Calu3 (cell line): ENCODE data around the gene SLC6A12. TPM values are rescaled to one million over a fixed set of nuclear protein-coding genes. Genes with fewer than 3 reads are reported as not detected.

Experiments
- BruUV-seq: library from RNA; stranded (reverse); fragments of 400-500 nt; replicated peaks from 2 replicates; lab custom pipeline; 2021; lab: Mats Ljungman, UMichigan
- CTCF ChIA-PET: fragments of 300-600 bp; sonication (Branson Sonifier 250); formaldehyde crosslinking; loops from one replicate; lab custom pipeline; 2022; ENCODE audit warnings: antibody characterized with exemption; lab: Charles Lee
- DNase-seq: peaks from one replicate; pipeline ENCODE4 v3.0.0; 2022
- H3K27ac Mint-ChIP-seq: one replicate; pipeline ENCODE4 v1.8.0; 2022; ENCODE audit warnings: mixed read lengths; ENCODE audit not compliant: unreplicated experiment
- H3K27me3 Mint-ChIP-seq: one replicate; pipeline ENCODE4 v1.8.0; 2022; ENCODE audit warnings: mixed read lengths; ENCODE audit not compliant: unreplicated experiment
- H3K36me3 Mint-ChIP-seq: one replicate; pipeline ENCODE4 v1.8.0; 2022; ENCODE audit warnings: mild to moderate bottlenecking, moderate library complexity, mixed read lengths; ENCODE audit not compliant: insufficient read depth, unreplicated experiment
- H3K4me1 Mint-ChIP-seq: one replicate; pipeline ENCODE4 v1.8.0; 2022; ENCODE audit warnings: mild to moderate bottlenecking, low read depth, mixed read lengths; ENCODE audit not compliant: unreplicated experiment
- H3K4me3 Mint-ChIP-seq: one replicate; pipeline ENCODE4 v1.8.0; 2022; ENCODE audit warnings: mild to moderate bottlenecking, low read depth, moderate library complexity, mixed read lengths; ENCODE audit not compliant: unreplicated experiment
- H3K9me3 Mint-ChIP-seq: one replicate; pipeline ENCODE4 v1.8.0; 2022; ENCODE audit warnings: low read depth, mixed read lengths; ENCODE audit not compliant: unreplicated experiment
- CTCF ChIP-seq: fragments of 200-600 bp; IDR thresholded peaks from one replicate; pipeline ENCODE4 v1.8.0; 2022; ENCODE audit warnings: antibody characterized with exemption; ENCODE audit not compliant: unreplicated experiment
- intact Hi-C: fragments of 100-400 bp; cut with micrococcal nuclease; formaldehyde crosslinking; loops from one replicate; pipeline ENCODE4 v1.10.0; 2022; ENCODE audit not compliant: unreplicated experiment
- total RNA-seq: library from RNA; stranded (reverse); gene quantifications from 2 replicates; pipeline ENCODE4 v1.2.3, GENCODE V29; 2022

SLC6A12 gene
- total RNA-seq, 1 experiment from 2014 or later, result 0.90 TPM

DNA sequence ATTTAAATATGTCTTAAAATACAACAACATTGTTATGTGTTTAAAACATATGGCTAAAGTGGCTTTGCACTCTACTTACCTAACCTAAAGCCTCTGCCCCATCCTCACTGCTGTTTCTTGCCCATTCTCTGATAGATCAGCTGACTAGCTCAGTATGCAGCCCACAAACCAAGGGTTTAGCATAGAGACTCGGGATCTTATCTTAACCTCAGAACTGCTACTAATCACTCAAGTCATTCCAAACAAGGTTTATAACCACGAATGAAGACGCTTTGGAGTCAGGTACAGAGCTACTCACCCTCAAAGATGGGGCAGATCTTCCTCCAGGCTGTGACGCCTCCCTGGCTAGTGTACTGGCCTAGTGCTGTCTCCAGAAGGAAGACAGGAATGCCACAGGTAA lies 29.4 kb upstream of the SLC6A12 start:
- H3K9me3 Mint-ChIP-seq, result peaks cover 9% of the 10 kb centered on the region
- H3K4me3 Mint-ChIP-seq, result no peak overlapping the region
- H3K27ac Mint-ChIP-seq, result no peak overlapping the region
- no TSS peak for BruUV-seq
- DNase-seq, result no peak
- peaks cover 16% of the 10 kb centered on the region for H3K27me3 Mint-ChIP-seq
- CTCF ChIA-PET, result no interaction called here
- intact Hi-C loops, result no loop called here
- TF ChIP-seq CTCF, result no peak
- no peaks in the 10 kb centered on the region for H3K36me3 Mint-ChIP-seq
- no peaks in the 10 kb centered on the region for H3K4me1 Mint-ChIP-seq

- H3K36me3 Mint-ChIP-seq, result no peaks in the 10 kb centered on the region
- no peak for DNase-seq
- BruUV-seq, result no TSS peak
- no peak for TF ChIP-seq CTCF
- no peak overlapping the region for H3K27ac Mint-ChIP-seq
- no peaks in the 10 kb centered on the region for H3K4me1 Mint-ChIP-seq
- CTCF ChIA-PET, result interaction anchor here (0.6 kb wide), 1 partner anchor 8 kb away, joined by 9 read pairs; no protein-coding TSS in a partner anchor
- H3K9me3 Mint-ChIP-seq, result peaks cover 9% of the 10 kb centered on the region
- H3K27me3 Mint-ChIP-seq, result peaks cover 17% of the 10 kb centered on the region
- intact Hi-C loops, result no loop called here
- no peak overlapping the region for H3K4me3 Mint-ChIP-seq
Measured at GRCh38 chr12:242496-242895, 28.5 kb upstream of the SLC6A12 start.

GRCh38 chr12:241266-241665 lies 27.3 kb upstream of the SLC6A12 start:
- DNase-seq, result no peak
- no peak overlapping the region for H3K4me3 Mint-ChIP-seq

GRCh38 chr12:240566-240965 lies 26.6 kb upstream of the SLC6A12 start:
- DNase-seq, result no peak
- H3K9me3 Mint-ChIP-seq, result peaks cover 13% of the 10 kb centered on the region
- H3K27me3 Mint-ChIP-seq, result peaks cover 17% of the 10 kb centered on the region
- intact Hi-C loops, result no loop called here
- H3K4me3 Mint-ChIP-seq, result no peak overlapping the region
- no TSS peak for BruUV-seq
- no peak overlapping the region for H3K27ac Mint-ChIP-seq
- CTCF ChIA-PET, result no interaction called here
- H3K36me3 Mint-ChIP-seq, result no peaks in the 10 kb centered on the region
- H3K4me1 Mint-ChIP-seq, result no peaks in the 10 kb centered on the region
- TF ChIP-seq CTCF, result no peak

More at GRCh38 chr12:241266-241665, 27.3 kb upstream of the SLC6A12 start:
- H3K4me1 Mint-ChIP-seq, result no peaks in the 10 kb centered on the region
- no peak for TF ChIP-seq CTCF
- peaks cover 9% of the 10 kb centered on the region for H3K9me3 Mint-ChIP-seq
- H3K36me3 Mint-ChIP-seq, result no peaks in the 10 kb centered on the region
- intact Hi-C loops, result no loop called here
- no TSS peak for BruUV-seq
- H3K27ac Mint-ChIP-seq, result no peak overlapping the region
- H3K27me3 Mint-ChIP-seq, result peaks cover 17% of the 10 kb centered on the region
- CTCF ChIA-PET, result no interaction called here
